B cell (primary cell): ENCODE measurements around the gene SLF2.

Experiments used
- EZH2 ChIP-seq: IDR thresholded peaks from 2 replicates; pipeline ENCODE4 v1.6.1; 2012; ENCODE audit warnings: borderline replicate concordance, low read depth, mild to moderate bottlenecking, moderate library complexity, low read length; ENCODE audit not compliant: insufficient read depth, poor library complexity, severe bottlenecking
- TF ChIP-seq, protein P1 (sequence below): fragments of 200-600 bp; IDR thresholded peaks from one replicate; pipeline ENCODE4 v1.8.0; 2022; ENCODE audit warnings: antibody characterized with exemption, mild to moderate bottlenecking

DNA sequence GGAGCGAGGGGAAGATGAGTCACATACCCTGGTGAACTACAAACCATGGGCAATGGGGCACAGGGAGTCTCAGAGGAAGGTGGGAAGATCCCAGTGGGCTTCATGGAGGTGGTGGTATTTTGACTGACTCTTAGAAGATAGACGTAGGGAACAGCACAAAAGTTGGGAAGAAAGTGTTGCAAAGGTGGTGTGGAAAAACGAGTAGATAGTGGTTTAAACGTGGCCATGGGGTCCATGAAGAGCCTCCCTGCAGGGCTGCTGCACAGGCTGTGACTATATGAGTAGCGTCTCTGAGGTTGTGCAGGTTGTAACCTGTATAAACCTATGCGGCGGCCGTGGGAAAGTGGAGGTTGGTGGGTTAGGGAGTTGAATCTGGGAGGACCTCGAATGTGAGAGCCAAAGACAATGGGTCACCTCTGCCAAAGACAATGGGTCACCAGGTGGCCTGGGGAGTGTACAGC is 100.6 kb downstream of the SLF2 start:
- TF ChIP-seq, protein P1, sequence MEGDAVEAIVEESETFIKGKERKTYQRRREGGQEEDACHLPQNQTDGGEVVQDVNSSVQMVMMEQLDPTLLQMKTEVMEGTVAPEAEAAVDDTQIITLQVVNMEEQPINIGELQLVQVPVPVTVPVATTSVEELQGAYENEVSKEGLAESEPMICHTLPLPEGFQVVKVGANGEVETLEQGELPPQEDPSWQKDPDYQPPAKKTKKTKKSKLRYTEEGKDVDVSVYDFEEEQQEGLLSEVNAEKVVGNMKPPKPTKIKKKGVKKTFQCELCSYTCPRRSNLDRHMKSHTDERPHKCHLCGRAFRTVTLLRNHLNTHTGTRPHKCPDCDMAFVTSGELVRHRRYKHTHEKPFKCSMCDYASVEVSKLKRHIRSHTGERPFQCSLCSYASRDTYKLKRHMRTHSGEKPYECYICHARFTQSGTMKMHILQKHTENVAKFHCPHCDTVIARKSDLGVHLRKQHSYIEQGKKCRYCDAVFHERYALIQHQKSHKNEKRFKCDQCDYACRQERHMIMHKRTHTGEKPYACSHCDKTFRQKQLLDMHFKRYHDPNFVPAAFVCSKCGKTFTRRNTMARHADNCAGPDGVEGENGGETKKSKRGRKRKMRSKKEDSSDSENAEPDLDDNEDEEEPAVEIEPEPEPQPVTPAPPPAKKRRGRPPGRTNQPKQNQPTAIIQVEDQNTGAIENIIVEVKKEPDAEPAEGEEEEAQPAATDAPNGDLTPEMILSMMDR = no peak
- no peak for TF ChIP-seq EZH2
